Trophoblast cell (in vitro differentiated cells and primary cell): ENCODE measurements around the gene PTPRN2.
A peak's percentile ranks its signal among the peaks of the same experiment; 100 is the strongest.

Experiments
- DNase-seq, 2 donors: peaks; one replicate each; pipeline ENCODE4 v3.0.0-alpha.2; 2016
- H2AFZ ChIP-seq: 2 replicates; pipeline ENCODE4 v1.6.1; 2013; ENCODE audit warnings: low read length, moderate library complexity, mild to moderate bottlenecking; ENCODE audit not compliant: insufficient read depth, poor library complexity
- H2AK5ac ChIP-seq: 2 replicates; pipeline ENCODE4 v1.6.1; 2013; ENCODE audit warnings: mild to moderate bottlenecking, low read length
- H2BK120ac ChIP-seq: 2 replicates; pipeline ENCODE4 v1.6.1; 2013; ENCODE audit warnings: low read length, mild to moderate bottlenecking, moderate library complexity; ENCODE audit not compliant: insufficient read depth, poor library complexity
- H2BK12ac ChIP-seq: 2 replicates; pipeline ENCODE4 v1.6.1; 2013; ENCODE audit warnings: mild to moderate bottlenecking, low read length, moderate library complexity
- H2BK5ac ChIP-seq: 2 replicates; pipeline ENCODE4 v1.6.1; 2013; ENCODE audit warnings: low read length, low read depth, moderate library complexity, mild to moderate bottlenecking; ENCODE audit not compliant: poor library complexity
- H3K14ac ChIP-seq: 2 replicates; pipeline ENCODE4 v1.6.1; 2013; ENCODE audit warnings: mild to moderate bottlenecking, low read length
- H3K18ac ChIP-seq: 2 replicates; pipeline ENCODE4 v1.6.1; 2013; ENCODE audit warnings: mild to moderate bottlenecking, low read length
- H3K23ac ChIP-seq: 2 replicates; pipeline ENCODE4 v1.6.1; 2013; ENCODE audit warnings: low read length
- H3K27ac ChIP-seq: 2 replicates; pipeline ENCODE4 v1.5.1; 2013; ENCODE audit warnings: low read depth, mild to moderate bottlenecking, inconsistent platforms, low read length, moderate library complexity
- H3K27me3 ChIP-seq: 2 replicates; pipeline ENCODE4 v1.6.1; 2013; ENCODE audit warnings: inconsistent platforms, mild to moderate bottlenecking, low read length, moderate library complexity; ENCODE audit not compliant: insufficient read depth
- H3K36me3 ChIP-seq, 2 experiments: 1 replicate in 1 of 2; 2 replicates in 1 of 2; pipeline ENCODE4 v1.6.1; 2013; ENCODE audit warnings: low read length in 2 of 2, mild to moderate bottlenecking in 2 of 2, moderate library complexity in 1 of 2; ENCODE audit not compliant: insufficient read depth in 2 of 2, control insufficient read depth in 1 of 2
- H3K4ac ChIP-seq: 2 replicates; pipeline ENCODE4 v1.6.1; 2013; ENCODE audit warnings: low read depth, mild to moderate bottlenecking, low read length, moderate library complexity
- H3K4me1 ChIP-seq, 2 experiments: 1 replicate in 1 of 2; 2 replicates in 1 of 2; pipeline ENCODE4 v1.6.1; 2013; ENCODE audit warnings: low read length in 2 of 2, mild to moderate bottlenecking in 2 of 2, moderate library complexity in 1 of 2; ENCODE audit not compliant: insufficient read depth in 2 of 2, control insufficient read depth in 1 of 2
- H3K4me2 ChIP-seq: 2 replicates; pipeline ENCODE4 v1.6.1; 2013; ENCODE audit warnings: inconsistent platforms, mild to moderate bottlenecking, low read length, moderate library complexity
- H3K4me3 ChIP-seq: 2 replicates; pipeline ENCODE4 v1.5.1; 2013; ENCODE audit warnings: mild to moderate bottlenecking, low read depth, low read length, inconsistent platforms
- H3K79me1 ChIP-seq: one replicate; pipeline ENCODE4 v1.6.1; 2013; ENCODE audit warnings: low read length
- H3K79me2 ChIP-seq: 2 replicates; pipeline ENCODE4 v1.6.1; 2013; ENCODE audit warnings: low read length, mild to moderate bottlenecking; ENCODE audit not compliant: control insufficient read depth, insufficient read depth, poor library complexity
- H3K9ac ChIP-seq: 2 replicates; pipeline ENCODE4 v1.6.1; 2013; ENCODE audit warnings: mild to moderate bottlenecking, low read length
- H3K9me3 ChIP-seq: 2 replicates; pipeline ENCODE4 v1.6.1; 2013; ENCODE audit warnings: low read depth, mild to moderate bottlenecking, control low read depth, inconsistent platforms, low read length; ENCODE audit not compliant: insufficient read depth
- H4K12ac ChIP-seq: 2 replicates; pipeline ENCODE4 v1.6.1; 2013; ENCODE audit warnings: low read depth, mild to moderate bottlenecking, low read length, moderate library complexity
- H4K8ac ChIP-seq: 2 replicates; pipeline ENCODE4 v1.6.1; 2013; ENCODE audit warnings: low read depth, mild to moderate bottlenecking, low read length, moderate library complexity
- H4K91ac ChIP-seq: one replicate; pipeline ENCODE4 v1.6.1; 2013; ENCODE audit warnings: low read depth, mild to moderate bottlenecking, low read length, moderate library complexity
- WGBS: extraction: QIAGEN DNeasy Blood & Tissue Kit; methylation state at CpG from one replicate; pipeline ENCODE4 v1.1.7; 2013; ENCODE audit warnings: missing lambda C conversion rate; ENCODE audit not compliant: insufficient read length, insufficient coverage; ENCODE audit errors: extremely low coverage; 5-methylcytosine and 5-hydroxymethylcytosine counted together

PTPRN2 gene

GRCh38 chr7:157693071-157693520 is 894.5 kb downstream of the PTPRN2 start:
- Histone ChIP-seq H3K36me3 (no peaks in the 10 kb centered on the region), H3K27me3 (peaks cover 60% of the 10 kb centered on the region), H3K79me1 (no peaks in the 10 kb centered on the region), H3K4me2 (no peak overlapping the region), H3K4me3 (no peak overlapping the region), H3K23ac (no peak overlapping the region), H2BK5ac (no peak overlapping the region), H2BK12ac (no peak overlapping the region), H3K27ac (no peak overlapping the region), H4K91ac (no peak overlapping the region), H3K4ac (no peak overlapping the region), H2AK5ac (no peak overlapping the region), H3K4me1 (peaks cover 0 to 4% of the 10 kb centered on the region in 2 experiments), H3K9ac (no peak overlapping the region), H3K14ac (no peak overlapping the region), H4K8ac (no peak overlapping the region), H4K12ac (no peak overlapping the region), H2BK120ac (no peak overlapping the region), H3K18ac (no peak overlapping the region), H3K9me3 (peaks cover 6% of the 10 kb centered on the region), H3K79me2 (no peaks in the 10 kb centered on the region), H2AFZ (no peak overlapping the region)
- no CpG with 5 or more reads among the region's 47 CpGs for WGBS
- no peak for DNase-seq

DNA sequence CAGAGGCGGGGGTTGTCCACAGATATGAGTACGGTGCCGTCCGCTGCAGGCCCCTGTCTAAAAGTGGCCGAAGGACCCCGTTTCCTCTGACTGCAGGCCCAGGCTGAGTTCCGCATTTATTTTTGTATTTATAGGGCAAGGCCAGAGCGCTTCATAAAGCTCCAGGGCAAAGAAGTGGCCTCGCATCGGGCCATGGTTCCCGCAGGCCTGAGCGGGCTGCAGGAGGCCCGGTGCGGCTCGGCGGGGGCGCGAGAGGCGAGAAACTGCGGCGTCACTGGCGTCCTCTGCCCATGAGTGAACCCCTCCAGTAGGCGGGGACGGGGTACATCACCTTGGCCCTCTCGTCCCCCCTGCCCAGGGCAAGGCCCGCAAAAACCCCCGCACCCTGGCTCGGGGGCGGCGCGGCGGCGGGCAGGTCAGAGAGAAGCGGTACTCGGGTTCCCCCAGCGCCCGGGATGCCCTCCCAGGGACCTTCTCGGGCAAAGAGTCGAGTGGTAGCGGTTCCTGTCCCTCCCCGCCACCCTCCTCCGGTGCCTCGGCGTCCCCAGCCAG is 895.1 kb downstream of the PTPRN2 start:
- no peak overlapping the region for H4K91ac ChIP-seq
- no peak overlapping the region for H3K18ac ChIP-seq
- no peak overlapping the region for H2BK5ac ChIP-seq
- H3K9me3 ChIP-seq, result peaks cover 6% of the 10 kb centered on the region
- H3K9ac ChIP-seq, result no peak overlapping the region
- H3K4me2 ChIP-seq, result no peak overlapping the region
- H3K23ac ChIP-seq, result no peak overlapping the region
- no peak overlapping the region for H2BK120ac ChIP-seq
- H3K27ac ChIP-seq, result no peak overlapping the region
- H3K4me3 ChIP-seq, result no peak overlapping the region
- peaks cover 0 to 4% of the 10 kb centered on the region in 2 experiments for H3K4me1 ChIP-seq
- no peaks in the 10 kb centered on the region for H3K79me2 ChIP-seq
- no peak overlapping the region for H3K4ac ChIP-seq
- no peak overlapping the region for H2BK12ac ChIP-seq
- H3K36me3 ChIP-seq, result no peaks in the 10 kb centered on the region
- no peak overlapping the region for H2AFZ ChIP-seq
- H2AK5ac ChIP-seq, result no peak overlapping the region
- no peaks in the 10 kb centered on the region for H3K79me1 ChIP-seq
- no peak for DNase-seq
- whole genome bisulfite sequencing, result no CpG with 5 or more reads among the region's 44 CpGs
- no peak overlapping the region for H4K8ac ChIP-seq
- no peak overlapping the region for H3K14ac ChIP-seq
- no peak overlapping the region for H4K12ac ChIP-seq
- peaks cover 60% of the 10 kb centered on the region for H3K27me3 ChIP-seq

DNA sequence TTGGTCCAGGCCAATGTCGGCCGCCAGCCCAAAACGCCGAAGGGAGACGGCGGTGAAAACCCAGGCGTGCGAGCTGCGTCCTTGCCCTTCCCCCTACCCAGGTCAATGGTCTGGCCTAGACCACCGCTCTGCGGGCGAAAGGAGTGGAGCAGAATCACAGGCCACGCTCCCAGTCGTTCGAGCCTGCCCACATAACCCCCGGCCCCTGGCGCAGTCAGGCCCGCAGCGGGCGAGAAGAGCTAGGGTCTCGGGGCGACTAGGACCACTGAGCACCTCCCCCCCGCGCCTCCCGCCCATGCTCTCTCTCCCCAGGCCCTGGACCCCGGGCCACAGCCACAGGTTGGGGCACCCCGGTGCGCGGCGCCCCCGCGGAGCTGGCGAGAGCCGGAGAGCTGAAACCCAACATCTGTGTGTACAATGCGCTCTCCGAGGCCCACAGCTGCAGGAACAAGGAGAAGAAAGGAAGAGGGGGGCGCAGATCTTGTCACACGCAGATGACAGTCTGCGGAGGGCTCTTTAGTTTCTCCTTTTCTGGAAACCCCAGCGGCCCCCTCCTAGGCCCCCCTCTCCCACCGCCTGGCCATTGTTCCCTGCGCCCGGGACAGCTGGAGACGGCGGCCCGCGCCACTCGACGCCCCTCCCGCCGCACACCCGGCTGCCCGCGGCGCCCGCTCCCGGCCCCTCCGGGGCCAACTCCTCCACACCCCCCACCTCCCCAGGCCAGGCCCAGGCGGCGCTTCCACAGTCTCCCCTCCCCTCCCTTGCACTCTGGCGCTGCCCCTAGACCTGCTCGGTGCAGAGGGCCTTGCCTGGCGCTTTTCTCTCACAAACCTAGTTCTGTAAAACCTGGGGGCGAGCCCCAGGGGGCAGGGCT is 895.8 kb downstream of the PTPRN2 start:
- H3K4me3 ChIP-seq, result no peak overlapping the region
- H3K4me1 ChIP-seq, result peaks cover 0 to 4% of the 10 kb centered on the region in 2 experiments
- H3K14ac ChIP-seq, result no peak overlapping the region
- H4K91ac ChIP-seq, result no peak overlapping the region
- H2AK5ac ChIP-seq, result no peak overlapping the region
- H3K79me2 ChIP-seq, result no peaks in the 10 kb centered on the region
- H3K9me3 ChIP-seq, result peaks cover 6% of the 10 kb centered on the region
- H3K27ac ChIP-seq, result no peak overlapping the region
- H2BK12ac ChIP-seq, result no peak overlapping the region
- DNase-seq, result no peak
- no peak overlapping the region for H3K9ac ChIP-seq
- H3K4ac ChIP-seq, result no peak overlapping the region
- no peak overlapping the region for H2BK120ac ChIP-seq
- peak overlapping the region; percentile 26 for H3K4me2 ChIP-seq
- no CpG with 5 or more reads among the region's 64 CpGs for WGBS
- H3K36me3 ChIP-seq, result no peaks in the 10 kb centered on the region
- H4K8ac ChIP-seq, result no peak overlapping the region
- no peak overlapping the region for H2BK5ac ChIP-seq
- no peak overlapping the region for H3K23ac ChIP-seq
- H3K18ac ChIP-seq, result no peak overlapping the region
- peaks cover 65% of the 10 kb centered on the region for H3K27me3 ChIP-seq
- H4K12ac ChIP-seq, result no peak overlapping the region
- H2AFZ ChIP-seq, result no peak overlapping the region
- no peaks in the 10 kb centered on the region for H3K79me1 ChIP-seq

DNA sequence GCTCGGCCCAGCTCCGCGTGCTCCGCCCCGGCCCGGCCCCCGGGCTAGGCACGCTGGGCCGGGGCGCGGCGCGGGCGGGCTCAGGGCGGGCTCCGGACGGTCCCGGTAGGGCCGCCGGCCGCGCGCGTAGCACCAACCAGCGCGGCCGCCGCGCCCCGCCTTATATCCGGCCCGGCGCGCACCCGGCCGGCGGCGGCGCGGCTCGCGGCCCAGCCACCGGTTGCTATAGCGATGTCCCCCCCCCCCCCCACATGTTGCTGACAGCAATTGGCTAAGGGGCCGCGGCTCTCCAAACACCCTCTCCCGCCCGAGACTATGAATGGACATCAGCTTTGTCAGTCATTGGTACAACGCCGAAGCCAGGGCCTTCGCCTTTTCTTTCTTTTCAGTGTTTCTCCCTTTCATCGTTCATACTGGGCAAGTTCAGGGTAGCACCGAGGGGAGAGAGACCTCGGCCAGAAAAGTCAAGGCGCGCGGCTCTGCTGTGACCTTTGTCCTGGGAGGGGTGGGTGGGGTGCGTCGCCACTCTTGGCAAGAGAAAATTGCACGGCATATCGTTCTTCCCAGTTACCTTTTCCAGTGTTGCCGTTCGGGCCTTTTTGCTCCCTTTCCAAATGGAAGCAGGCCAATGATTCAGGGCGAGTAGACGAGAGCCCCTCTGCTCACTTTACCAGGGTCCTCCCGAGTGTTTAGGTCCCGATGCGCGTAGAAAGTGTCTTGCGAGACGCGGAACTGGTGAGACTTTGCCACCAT is 896.6 kb downstream of the PTPRN2 start:
- no CpG with 5 or more reads among the region's 72 CpGs for WGBS

More for the DNA sequence above, 896.6 kb downstream of the PTPRN2 start:
- no peaks in the 10 kb centered on the region for H3K79me2 ChIP-seq
- peaks cover 6% of the 10 kb centered on the region for H3K9me3 ChIP-seq
- H3K4ac ChIP-seq, result no peak overlapping the region
- no peaks in the 10 kb centered on the region for H3K79me1 ChIP-seq
- no peak overlapping the region for H2BK5ac ChIP-seq
- no peak overlapping the region for H2AK5ac ChIP-seq
- H4K12ac ChIP-seq, result no peak overlapping the region
- no peak overlapping the region for H3K9ac ChIP-seq
- H3K4me2 ChIP-seq, result peak overlapping the region; percentile 75
- peaks cover 72% of the 10 kb centered on the region for H3K27me3 ChIP-seq
- no peak overlapping the region for H2BK120ac ChIP-seq
- no peak overlapping the region for H3K27ac ChIP-seq
- no peak overlapping the region for H2BK12ac ChIP-seq
- H3K23ac ChIP-seq, result no peak overlapping the region
- H3K18ac ChIP-seq, result no peak overlapping the region
- no peaks in the 10 kb centered on the region for H3K36me3 ChIP-seq
- H3K4me1 ChIP-seq, result peaks cover 0 to 4% of the 10 kb centered on the region in 2 experiments
- no peak overlapping the region for H2AFZ ChIP-seq
- no peak overlapping the region for H3K14ac ChIP-seq
- no peak for DNase-seq
- no peak overlapping the region for H4K8ac ChIP-seq
- H3K4me3 ChIP-seq, result no peak overlapping the region
- H4K91ac ChIP-seq, result no peak overlapping the region
